OCI-LY7 (cell line): ENCODE data around the gene UBE2H.

ENCODE experiments used
- EZH2phosphoT487 ChIP-seq: fragments of 200-600 bp; sonication (generic); IDR thresholded peaks from 2 replicates; pipeline ENCODE4 v1.6.1; 2018; ENCODE audit warnings: low read depth, borderline replicate concordance, mild to moderate bottlenecking, mixed run types, antibody characterized with exemption, low read length, moderate library complexity, mixed read lengths
- TF ChIP-seq, protein P1 (sequence below): fragments of 200-600 bp; sonication (generic); conservative IDR thresholded peaks from 2 replicates; pipeline ENCODE4 v1.5.1; 2014; ENCODE audit warnings: mild to moderate bottlenecking, antibody characterized with exemption, low read length, moderate library complexity, mixed read lengths

- TF ChIP-seq, protein P1, sequence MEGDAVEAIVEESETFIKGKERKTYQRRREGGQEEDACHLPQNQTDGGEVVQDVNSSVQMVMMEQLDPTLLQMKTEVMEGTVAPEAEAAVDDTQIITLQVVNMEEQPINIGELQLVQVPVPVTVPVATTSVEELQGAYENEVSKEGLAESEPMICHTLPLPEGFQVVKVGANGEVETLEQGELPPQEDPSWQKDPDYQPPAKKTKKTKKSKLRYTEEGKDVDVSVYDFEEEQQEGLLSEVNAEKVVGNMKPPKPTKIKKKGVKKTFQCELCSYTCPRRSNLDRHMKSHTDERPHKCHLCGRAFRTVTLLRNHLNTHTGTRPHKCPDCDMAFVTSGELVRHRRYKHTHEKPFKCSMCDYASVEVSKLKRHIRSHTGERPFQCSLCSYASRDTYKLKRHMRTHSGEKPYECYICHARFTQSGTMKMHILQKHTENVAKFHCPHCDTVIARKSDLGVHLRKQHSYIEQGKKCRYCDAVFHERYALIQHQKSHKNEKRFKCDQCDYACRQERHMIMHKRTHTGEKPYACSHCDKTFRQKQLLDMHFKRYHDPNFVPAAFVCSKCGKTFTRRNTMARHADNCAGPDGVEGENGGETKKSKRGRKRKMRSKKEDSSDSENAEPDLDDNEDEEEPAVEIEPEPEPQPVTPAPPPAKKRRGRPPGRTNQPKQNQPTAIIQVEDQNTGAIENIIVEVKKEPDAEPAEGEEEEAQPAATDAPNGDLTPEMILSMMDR: no peak
- no peak for TF ChIP-seq EZH2phosphoT487
Measured at GRCh38 chr7:129782818-129783583, 169.8 kb downstream of the UBE2H start.
